Jurkat, Clone E6-1 (cell line): ENCODE data around the gene NLRP6.
A peak's percentile ranks its signal among the peaks of the same experiment; 100 is the strongest.
"Not testable (repeated sequence)": the region's sequence is repeated elsewhere in the genome, so short reads cannot be mapped to it uniquely, and the experiment has no call there.

Experiments used
- DNase-seq: peaks from one replicate; pipeline ENCODE4 v3.0.0-alpha.2; 2011; ENCODE audit warnings: low read depth, low spot score
- H3K4me3 ChIP-seq: 2 replicates; pipeline ENCODE4 v1.5.1; 2011; ENCODE audit warnings: mild to moderate bottlenecking, low read length, control low read depth, moderate library complexity

Gene NLRP6

GRCh38 chr11:316891-317301, 38.7 kb downstream of the NLRP6 start:
- H3K4me3 ChIP-seq: no peak overlapping the region

GRCh38 chr11:317668-318404, 39.6 kb downstream of the NLRP6 start:
- not testable (repeated sequence) for H3K4me3 ChIP-seq, DNase-seq

More at GRCh38 chr11:316891-317301, 38.7 kb downstream of the NLRP6 start:
- no peak for DNase-seq

GRCh38 chr11:318405-319120, 40.4 kb downstream of the NLRP6 start:
- DNase-seq: not testable (repeated sequence)
- peak overlapping the region; percentile 34 for H3K4me3 ChIP-seq

GRCh38 chr11:319121-319887, 41.1 kb downstream of the NLRP6 start:
- not testable (repeated sequence) for DNase-seq
- H3K4me3 ChIP-seq: peak overlapping the region; percentile 34

GRCh38 chr11:319888-320273, 41.7 kb downstream of the NLRP6 start:
- H3K4me3 ChIP-seq, DNase-seq: not testable (repeated sequence)

GRCh38 chr11:324156-324555, 45.9 kb downstream of the NLRP6 start:
- no peak overlapping the region for H3K4me3 ChIP-seq
- no peak for DNase-seq

- H3K4me3 ChIP-seq, DNase-seq: not testable (repeated sequence)
Observed at GRCh38 chr11:324593-325517, 46.6 kb downstream of the NLRP6 start.

- DNase-seq: no peak
- no peak overlapping the region for H3K4me3 ChIP-seq
Observed at GRCh38 chr11:325796-326591, 47.8 kb downstream of the NLRP6 start.

- no peak overlapping the region for H3K4me3 ChIP-seq
- DNase-seq: no peak
Observed at GRCh38 chr11:326592-326841, 48.3 kb downstream of the NLRP6 start.

GRCh38 chr11:326842-327580, 48.8 kb downstream of the NLRP6 start:
- DNase-seq: no peak
- H3K4me3 ChIP-seq: peak overlapping the region; percentile 9

GRCh38 chr11:327581-327923, 49.3 kb downstream of the NLRP6 start:
- no peak overlapping the region; the same call in 1 of the 2 replicates for H3K4me3 ChIP-seq
- DNase-seq: no peak

- DNase-seq: no peak
- no peak overlapping the region for H3K4me3 ChIP-seq
Observed at GRCh38 chr11:328012-328411, 49.8 kb downstream of the NLRP6 start.

GRCh38 chr11:328516-329100, 50.4 kb downstream of the NLRP6 start:
- DNase-seq, H3K4me3 ChIP-seq: not testable (repeated sequence)

- DNase-seq: no peak
Observed at GRCh38 chr11:329886-330253, 51.7 kb downstream of the NLRP6 start.

GRCh38 chr11:330307-330693, 52.1 kb downstream of the NLRP6 start:
- H3K4me3 ChIP-seq: no peak overlapping the region

More at GRCh38 chr11:329886-330253, 51.7 kb downstream of the NLRP6 start:
- no peak overlapping the region for H3K4me3 ChIP-seq

GRCh38 chr11:330694-331357, 52.6 kb downstream of the NLRP6 start:
- 0 out of 2 replicates have a peak overlapping the region, but pooled peaks have one; percentile 3 for H3K4me3 ChIP-seq
- no peak for DNase-seq

More at GRCh38 chr11:330307-330693, 52.1 kb downstream of the NLRP6 start:
- no peak for DNase-seq
